H1 (cell line): Measurements from ENCODE around the gene TSPAN3. TPM values are rescaled to one million over a fixed set of nuclear protein-coding genes. Genes with fewer than 3 reads are reported as not detected.

Source experiments
- CTCF ChIA-PET: fragments of 300-600 bp; sonication (Branson Sonifier 250); formaldehyde crosslinking; loops from one replicate; lab custom pipeline; 2021; ENCODE audit not compliant: partially characterized antibody; lab: Charles Lee
- POLR2A ChIA-PET: fragments of 300-600 bp; sonication (Branson Sonifier 250); formaldehyde crosslinking; loops from one replicate; lab custom pipeline; 2021; ENCODE audit warnings: inconsistent platforms; ENCODE audit not compliant: partially characterized antibody; lab: Charles Lee
- DNase-seq, 2 experiments: peaks; one replicate each; pipeline versions ENCODE4 v3.0.0 to v3.0.0-alpha.2; 2010 to 2022; ENCODE audit warnings: low spot score in 2 of 2, low read depth in 1 of 2, mixed read lengths in 1 of 2
- FAIRE-seq: peaks from 2 replicates; lab custom pipeline; 2011; peaks lifted over from hg19 to GRCh38; lab: Jason Lieb, UNC
- H2AFZ ChIP-seq: 2 replicates; pipeline ENCODE4 v1.8.1; 2012; ENCODE audit warnings: low read length, inconsistent platforms
- H2AK5ac ChIP-seq: 2 replicates; pipeline ENCODE4 v1.6.1; 2013; ENCODE audit warnings: low read depth, low read length
- H2BK120ac ChIP-seq: replicated peaks from 2 replicates; pipeline ENCODE3; 2013; ENCODE audit warnings: low read depth, low read length, inconsistent platforms
- H2BK12ac ChIP-seq: 2 replicates; pipeline ENCODE4 v1.6.1; 2013; ENCODE audit warnings: low read depth, low read length
- H2BK15ac ChIP-seq: 2 replicates; pipeline ENCODE4 v1.6.1; 2013; ENCODE audit warnings: low read length
- H2BK20ac ChIP-seq: 2 replicates; pipeline ENCODE4 v1.6.1; 2013; ENCODE audit warnings: low read length
- H2BK5ac ChIP-seq: 2 replicates; pipeline ENCODE4 v1.6.1; 2013; ENCODE audit warnings: low read depth, low read length
- H3K14ac ChIP-seq: 2 replicates; pipeline ENCODE4 v1.6.1; 2013; ENCODE audit warnings: inconsistent platforms; ENCODE audit not compliant: insufficient read length
- H3K18ac ChIP-seq: 2 replicates; pipeline ENCODE4 v1.6.1; 2013; ENCODE audit warnings: low read length; ENCODE audit errors: extremely low read depth
- H3K23ac ChIP-seq: 2 replicates; pipeline ENCODE4 v1.6.1; 2013; ENCODE audit warnings: inconsistent platforms; ENCODE audit not compliant: insufficient read length
- H3K23me2 ChIP-seq: 2 replicates; pipeline ENCODE4 v1.6.1; 2013; ENCODE audit warnings: low read depth, low read length
- H3K27ac ChIP-seq: 2 replicates; pipeline ENCODE4 v1.6.1; 2011; ENCODE audit warnings: low read depth, low read length, inconsistent platforms
- H3K27me3 ChIP-seq, 4 experiments: replicated peaks in 1 of 4; 1 replicate in 1 of 4; 2 replicates in 3 of 4; pipeline versions ENCODE4 v1.6.1 to v1.8.1; 2011 to 2013; ENCODE audit warnings: low read length in 3 of 4, mild to moderate bottlenecking in 3 of 4, inconsistent platforms in 2 of 4, mixed read lengths in 2 of 4, moderate library complexity in 1 of 4; ENCODE audit not compliant: control insufficient read depth in 3 of 4, insufficient read depth in 3 of 4; ENCODE audit errors: extremely low read depth in 1 of 4
- H3K36me3 ChIP-seq, 4 experiments: 2 replicates each; pipeline versions ENCODE4 v1.6.1 to v1.8.1; 2011 to 2013; ENCODE audit warnings: mild to moderate bottlenecking in 4 of 4, low read length in 3 of 4, moderate library complexity in 2 of 4, control low read depth in 1 of 4, inconsistent platforms in 1 of 4; ENCODE audit not compliant: insufficient read depth in 4 of 4, control insufficient read depth in 2 of 4
- H3K4ac ChIP-seq: replicated peaks from 2 replicates; pipeline ENCODE3; 2013; ENCODE audit warnings: low read length, low read depth, mixed read lengths, inconsistent platforms; ENCODE audit not compliant: insufficient read length
- H3K4me1 ChIP-seq, 4 experiments: replicated peaks in 1 of 4; 1 replicate in 1 of 4; 2 replicates in 3 of 4; pipeline versions ENCODE4 v1.6.1 to v1.8.1; 2011 to 2013; ENCODE audit warnings: low read length in 3 of 4, inconsistent platforms in 2 of 4, mixed read lengths in 1 of 4; ENCODE audit not compliant: insufficient read depth in 4 of 4, control insufficient read depth in 3 of 4
- H3K4me2 ChIP-seq, 2 experiments: 2 replicates each; pipeline versions ENCODE4 v1.6.1 to v1.8.1; 2011 to 2013; ENCODE audit warnings: low read depth in 2 of 2, low read length in 2 of 2, control low read depth in 1 of 2, inconsistent platforms in 1 of 2, mild to moderate bottlenecking in 1 of 2; ENCODE audit not compliant: insufficient read depth in 1 of 2
- H3K4me3 ChIP-seq, 4 experiments: fragments of 200-600, 300-600 bp in 1 of 4; sonication (generic), shearing (Covaris generic), sonication (Bioruptor Twin) in 1 of 4; 2 replicates each; pipeline versions ENCODE4 v1.5.1 to v1.8.1; 2011 to 2016; ENCODE audit warnings: low read length in 4 of 4, low read depth in 3 of 4, control low read depth in 2 of 4, inconsistent platforms in 2 of 4, mild to moderate bottlenecking in 2 of 4, mixed read lengths in 1 of 4, moderate library complexity in 1 of 4; ENCODE audit not compliant: insufficient read depth in 2 of 4; ENCODE audit errors: extremely low read depth in 1 of 4
- H3K56ac ChIP-seq: replicated peaks from 2 replicates; pipeline ENCODE3; 2013; ENCODE audit warnings: low read depth, mild to moderate bottlenecking, mixed read lengths, low read length, inconsistent platforms; ENCODE audit not compliant: insufficient read length
- H3K79me1 ChIP-seq: 2 replicates; pipeline ENCODE4 v1.6.1; 2013; ENCODE audit warnings: low read depth, low read length, control low read depth
- H3K79me2 ChIP-seq, 2 experiments: 2 replicates each; pipeline versions ENCODE4 v1.6.1 to v1.8.1; 2012 to 2013; ENCODE audit warnings: low read length in 2 of 2, mild to moderate bottlenecking in 2 of 2, inconsistent platforms in 1 of 2; ENCODE audit not compliant: insufficient read depth in 2 of 2, control insufficient read depth in 1 of 2
- H3K9ac ChIP-seq, 4 experiments: replicated peaks in 1 of 4; 1 replicate in 1 of 4; 2 replicates in 3 of 4; pipeline versions ENCODE4 v1.6.1 to v1.8.1; 2011 to 2013; ENCODE audit warnings: low read depth in 3 of 4, low read length in 3 of 4, control low read depth in 2 of 4, mild to moderate bottlenecking in 2 of 4, moderate library complexity in 2 of 4, inconsistent platforms in 1 of 4; ENCODE audit errors: extremely low read depth in 1 of 4
- H3K9me3 ChIP-seq, 2 experiments: 2 replicates each; pipeline versions ENCODE4 v1.6.1 to v1.8.1; 2012 to 2013; ENCODE audit warnings: mild to moderate bottlenecking in 2 of 2, moderate library complexity in 2 of 2, control low read depth in 1 of 2, inconsistent platforms in 1 of 2, low read depth in 1 of 2, low read length in 1 of 2, mixed read lengths in 1 of 2; ENCODE audit not compliant: insufficient read depth in 2 of 2
- H4K20me1 ChIP-seq, 2 experiments: replicated peaks in 1 of 2; 2 replicates each; pipeline versions ENCODE3 to v1.8.1; 2011 to 2013; ENCODE audit warnings: inconsistent platforms in 2 of 2, low read length in 2 of 2, mild to moderate bottlenecking in 1 of 2; ENCODE audit not compliant: insufficient read depth in 2 of 2, control insufficient read depth in 1 of 2
- H4K5ac ChIP-seq: 2 replicates; pipeline ENCODE4 v1.6.1; 2013; ENCODE audit warnings: low read length, low read depth, mixed read lengths, inconsistent platforms; ENCODE audit not compliant: insufficient read length
- H4K8ac ChIP-seq: 2 replicates; pipeline ENCODE4 v1.8.0; 2013; ENCODE audit warnings: mild to moderate bottlenecking, moderate library complexity, low read length, inconsistent platforms; ENCODE audit not compliant: insufficient read depth; ENCODE audit errors: extremely low read depth
- H4K91ac ChIP-seq: replicated peaks from 2 replicates; pipeline ENCODE3; 2013; ENCODE audit warnings: low read length, mixed read lengths, inconsistent platforms; ENCODE audit not compliant: insufficient read length
- CTBP2 ChIP-seq: IDR thresholded peaks from 2 replicates; pipeline ENCODE4 v1.7.0; 2011; ENCODE audit warnings: borderline replicate concordance, mild to moderate bottlenecking, moderate library complexity, mixed read lengths, low read length; ENCODE audit not compliant: insufficient read depth, insufficient read length
- HDAC6 ChIP-seq: IDR thresholded peaks from one replicate; pipeline ENCODE4 v1.7.1; 2012; ENCODE audit warnings: low read depth, mild to moderate bottlenecking, inconsistent platforms, low read length, moderate library complexity
- POLR2A ChIP-seq, 2 experiments: IDR thresholded peaks; 1 replicate in 1 of 2; 2 replicates in 1 of 2; pipeline ENCODE4 v1.6.1; 2011; ENCODE audit warnings: low read depth in 2 of 2, low read length in 2 of 2, mild to moderate bottlenecking in 2 of 2; ENCODE audit errors: control extremely low read depth in 1 of 2
- POLR2AphosphoS5 ChIP-seq: IDR thresholded peaks from 2 replicates; pipeline ENCODE4 v1.6.1; 2011; ENCODE audit warnings: low read depth, low read length
- RBBP5 ChIP-seq: IDR thresholded peaks from 2 replicates; pipeline ENCODE4 v1.7.1; 2012; ENCODE audit warnings: low read depth, mild to moderate bottlenecking, inconsistent platforms, low read length, moderate library complexity, borderline replicate concordance
- SAP30 ChIP-seq: fragments of 300-600 bp; sonication (generic); IDR thresholded peaks from 2 replicates; pipeline ENCODE4 v1.7.1; 2012; ENCODE audit warnings: low read length, moderate library complexity, mild to moderate bottlenecking, inconsistent platforms; ENCODE audit not compliant: insufficient read depth, insufficient replicate concordance
- TEAD4 ChIP-seq: IDR thresholded peaks from 2 replicates; pipeline ENCODE4 v1.6.1; 2012; ENCODE audit warnings: low read depth, low read length, inconsistent platforms, mixed read lengths
- USF2 ChIP-seq: IDR thresholded peaks from 2 replicates; pipeline ENCODE4 v1.6.1; 2011; ENCODE audit warnings: low read length, improper control_type of control experiment
- WGBS, 2 experiments: shearing (Covaris generic) in 1 of 2; methylation state at CpG; one replicate each; pipeline versions ENCODE4 v1.1.6 to v1.1.7; 2013 to 2015; ENCODE audit warnings: low lambda C conversion rate in 2 of 2, mixed read lengths in 2 of 2, inconsistent platforms in 1 of 2, low coverage in 1 of 2, missing lambda C conversion rate in 1 of 2; ENCODE audit not compliant: insufficient replicate concordance in 2 of 2, insufficient coverage in 1 of 2, insufficient read length in 1 of 2; ENCODE audit errors: extremely low coverage in 1 of 2, missing lambda C conversion rate in 1 of 2; 5-methylcytosine and 5-hydroxymethylcytosine counted together
- polyA plus RNA-seq, 7 experiments: library from polyadenylated mRNA; depleted of rRNA in 3 of 7; stranded (reverse) in 5 of 7; unstranded in 2 of 7; fragments of >200 nt in 5 of 7; fragments of 200-250 nt in 2 of 7; gene quantifications; 1 replicate in 5 of 7; 2 replicates in 1 of 7; 4 replicates in 1 of 7; pipeline versions ENCODE4 v1.2.1 to v1.2.3, GENCODE V29; 2011 to 2013; ENCODE audit warnings: missing spikeins in 2 of 7, mixed read lengths in 2 of 7
- total RNA-seq: library from RNA; stranded (reverse); fragmentation: NEBNext Ultra II Directional; extraction: Animal tissue kit (Norgen Biotek cat#: 25700); gene quantifications from 2 replicates; pipeline ENCODE4 v1.2.1, GENCODE V29; 2021

TSPAN3 gene
- total and polyA plus RNA-seq, 2 of the 8 experiments (the other 6 are each of a cell fraction or from before 2014, with no cell fraction given): 107 to 238 TPM

- Histone ChIP-seq H4K91ac (no peak overlapping the region), H3K27ac (no peak overlapping the region), H2BK5ac (no peak overlapping the region), H2BK20ac (no peak overlapping the region), H3K9ac (no peak overlapping the region), H4K5ac (no peak overlapping the region), H3K4ac (no peak overlapping the region), H2AK5ac (no peak overlapping the region), H3K23me2 (no peaks in the 10 kb centered on the region), H3K18ac (no peak overlapping the region), H3K79me2 (no peaks in the 10 kb centered on the region), H2AFZ (no peak overlapping the region), H3K79me1 (no peaks in the 10 kb centered on the region), H3K4me1 (no peaks in the 10 kb centered on the region; a peak in 3 of 7 replicates), H4K8ac (no peak overlapping the region; the same call in 1 of the 2 replicates), H2BK15ac (no peak overlapping the region), H3K4me2 (no peak overlapping the region), H3K14ac (no peak overlapping the region), H3K36me3 (0 out of 8 replicates have a peak, but pooled peaks cover 0 to 3% (median 0%) of the 10 kb centered on the region in 4 experiments), H3K9me3 (no peaks in the 10 kb centered on the region), H3K23ac (no peak overlapping the region), H2BK12ac (no peak overlapping the region), H4K20me1 (no peaks in the 10 kb centered on the region), H2BK120ac (no peak overlapping the region), H3K27me3 (no peaks in the 10 kb centered on the region), H3K56ac (no peak overlapping the region), H3K4me3 (no peak overlapping the region)
- FAIRE-seq: no peak
- 90% methylated on average over 4 of the region's 4 CpGs; no CpG with 5 or more reads in 1 of the 2 experiments for whole genome bisulfite sequencing, 2 experiments
- ChIA-PET POLR2A (no interaction called here), CTCF (interaction anchor here (1.0 to 2.9 kb wide), 3 partner anchors 10 to 670 kb away, joined by 3 to 13 read pairs (median 3); no protein-coding TSS in a partner anchor)
- DNase-seq: no peak
- TF ChIP-seq SAP30 (no peak), USF2 (no peak), TEAD4 (no peak), POLR2AphosphoS5 (no peak), RBBP5 (no peak), POLR2A (IDR thresholded peaks at IDR 0.05; ENCODE audit: control extremely low read depth in 1 of 2, low read depth in 2 of 2, low read length in 2 of 2) (no peak), CTBP2 (no peak), HDAC6 (no peak)
Measured at GRCh38 chr15:77115179-77115578, 44.3 kb upstream of the TSPAN3 start.
